ENCODE data around the gene PLAC1. TPM values are rescaled to one million over a fixed set of nuclear protein-coding genes. Genes with fewer than 3 reads are reported as not detected.

The PLAC1 gene
- total and polyA plus RNA-seq, 9 donors = 0.12 to 0.62 (median 0.40) TPM; not detected in 4

GRCh38 chrX:134625315-134625718 is 33.0 kb downstream of the PLAC1 start:
- intact Hi-C loops (cut with DNase I) = no loop called here
- Histone ChIP-seq H3K27me3 (no peaks in the 10 kb centered on the region), H3K36me3 (no peaks in the 10 kb centered on the region), H3K4me3 (no peak overlapping the region), H3K9me3 (no peaks in the 10 kb centered on the region), H3K4me1 (ENCODE audit: insufficient read depth) (no peaks in the 10 kb centered on the region), H3K27ac (no peak overlapping the region)
- 28 to 44% (median 29%) methylated on average over 3 of the region's 3 CpGs for whole genome bisulfite sequencing, 3 donors
- peak in 1 of 5 donors; percentile 25 for DNase-seq
- TF ChIP-seq EP300 (IDR thresholded peaks at IDR 0.05) (no peak), POLR2A (IDR thresholded peaks at IDR 0.05) (no peak), CTCF (IDR thresholded peaks at IDR 0.05) (no peak)

- Histone ChIP-seq H3K27me3 (no peaks in the 10 kb centered on the region), H3K4me3 (no peak overlapping the region), H3K4me1 (ENCODE audit: insufficient read depth) (no peaks in the 10 kb centered on the region), H3K9me3 (no peaks in the 10 kb centered on the region), H3K27ac (no peak overlapping the region), H3K36me3 (no peaks in the 10 kb centered on the region)
- no peak for DNase-seq
- intact Hi-C loops (cut with DNase I) = no loop called here
- TF ChIP-seq EP300 (IDR thresholded peaks at IDR 0.05) = no peak
- TF ChIP-seq CTCF (IDR thresholded peaks at IDR 0.05) = no peak
- no peak for TF ChIP-seq POLR2A (IDR thresholded peaks at IDR 0.05)
- WGBS, 3 donors = 51 to 62% (median 58%) methylated on average over 3 of the region's 3 CpGs
Measured at GRCh38 chrX:134624046-134624430, 34.2 kb downstream of the PLAC1 start.

GRCh38 chrX:134623293-134624045 is 34.8 kb downstream of the PLAC1 start:
- H3K4me3 ChIP-seq = no peak overlapping the region
- no peaks in the 10 kb centered on the region for H3K27me3 ChIP-seq
- no peak overlapping the region for H3K27ac ChIP-seq
- 42 to 53% (median 47%) methylated on average over 10 of the region's 10 CpGs for WGBS, 3 donors
- no peaks in the 10 kb centered on the region for H3K9me3 ChIP-seq
- H3K4me1 ChIP-seq (ENCODE audit: insufficient read depth) = no peaks in the 10 kb centered on the region
- no peaks in the 10 kb centered on the region for H3K36me3 ChIP-seq
- no peak for TF ChIP-seq POLR2A (IDR thresholded peaks at IDR 0.05)
- no peak for TF ChIP-seq CTCF (IDR thresholded peaks at IDR 0.05)
- TF ChIP-seq EP300 (IDR thresholded peaks at IDR 0.05) = no peak
- DNase-seq = no peak
- intact Hi-C loops (cut with DNase I) = no loop called here

- no peak overlapping the region for H3K27ac ChIP-seq
- DNase-seq = no peak
- WGBS, 3 donors = 37 to 56% (median 53%) methylated on average over 2 of the region's 2 CpGs
- intact Hi-C loops (cut with DNase I) = no loop called here
- no peaks in the 10 kb centered on the region for H3K4me1 ChIP-seq (ENCODE audit: insufficient read depth)
- no peaks in the 10 kb centered on the region for H3K9me3 ChIP-seq
- H3K27me3 ChIP-seq = no peaks in the 10 kb centered on the region
- H3K36me3 ChIP-seq = no peaks in the 10 kb centered on the region
- TF ChIP-seq CTCF (IDR thresholded peaks at IDR 0.05) (no peak), POLR2A (IDR thresholded peaks at IDR 0.05) (no peak), EP300 (IDR thresholded peaks at IDR 0.05) (no peak)
- no peak overlapping the region for H3K4me3 ChIP-seq
Measured at GRCh38 chrX:134622813-134623185, 35.5 kb downstream of the PLAC1 start.

Data from ovary (tissue), 9 donors.